Measurements from ENCODE around the gene APPL2.
A peak's percentile ranks its signal among the peaks of the same experiment; 100 is the strongest.

The APPL2 gene

DNA sequence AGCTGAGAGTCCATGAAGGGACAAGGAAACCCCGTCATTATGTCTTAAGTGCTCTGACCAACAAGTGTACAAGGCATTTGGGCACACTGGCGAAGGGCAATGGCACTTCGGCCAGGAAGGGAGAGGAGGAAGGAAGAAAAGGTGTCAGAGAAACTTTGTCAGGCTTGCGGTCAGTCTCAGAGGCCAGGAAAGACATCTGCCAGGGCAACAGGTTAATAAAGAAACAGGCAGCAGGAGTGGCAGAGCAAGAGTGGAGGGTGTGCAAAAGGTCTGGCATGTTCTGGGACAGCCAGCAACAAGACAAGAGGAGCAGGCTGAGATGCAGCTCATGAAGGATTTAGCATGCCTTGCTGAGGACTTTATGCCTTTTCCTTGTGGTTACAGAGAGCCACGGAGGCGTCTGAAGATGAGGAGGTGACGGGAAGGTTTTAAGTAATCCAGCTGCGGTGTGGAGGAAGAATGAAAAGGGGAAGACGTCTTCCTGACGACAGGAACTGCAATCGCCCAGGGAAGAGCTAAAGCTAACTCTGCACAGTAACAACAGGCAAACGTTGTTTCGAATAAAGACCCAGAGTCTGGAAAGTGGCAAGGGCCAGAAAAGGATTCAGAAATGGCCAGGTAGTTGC, 13.1 kb downstream of the APPL2 start:
- DNase-seq (ENCODE audit: low read depth), result no peak

DNA sequence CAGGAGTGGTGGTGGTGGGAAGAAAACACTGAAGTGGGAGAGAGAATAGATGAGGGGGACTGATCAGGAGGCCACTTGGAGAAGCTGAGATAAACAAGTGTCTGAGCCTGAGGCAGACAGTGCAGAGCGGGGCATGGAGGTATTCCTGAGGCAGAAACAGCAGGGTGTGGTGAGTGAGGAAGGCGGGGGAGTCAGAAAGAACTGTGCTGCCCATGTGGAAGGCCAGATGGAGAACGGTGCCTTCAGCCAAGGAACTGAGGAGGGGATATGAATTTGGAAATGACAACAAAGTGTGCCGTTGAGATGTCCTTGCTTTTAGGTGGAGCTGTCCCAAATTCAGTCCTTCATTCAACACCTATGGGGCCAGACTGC, 13.7 kb downstream of the APPL2 start:
- no peak for DNase-seq (ENCODE audit: low read depth)

DNA sequence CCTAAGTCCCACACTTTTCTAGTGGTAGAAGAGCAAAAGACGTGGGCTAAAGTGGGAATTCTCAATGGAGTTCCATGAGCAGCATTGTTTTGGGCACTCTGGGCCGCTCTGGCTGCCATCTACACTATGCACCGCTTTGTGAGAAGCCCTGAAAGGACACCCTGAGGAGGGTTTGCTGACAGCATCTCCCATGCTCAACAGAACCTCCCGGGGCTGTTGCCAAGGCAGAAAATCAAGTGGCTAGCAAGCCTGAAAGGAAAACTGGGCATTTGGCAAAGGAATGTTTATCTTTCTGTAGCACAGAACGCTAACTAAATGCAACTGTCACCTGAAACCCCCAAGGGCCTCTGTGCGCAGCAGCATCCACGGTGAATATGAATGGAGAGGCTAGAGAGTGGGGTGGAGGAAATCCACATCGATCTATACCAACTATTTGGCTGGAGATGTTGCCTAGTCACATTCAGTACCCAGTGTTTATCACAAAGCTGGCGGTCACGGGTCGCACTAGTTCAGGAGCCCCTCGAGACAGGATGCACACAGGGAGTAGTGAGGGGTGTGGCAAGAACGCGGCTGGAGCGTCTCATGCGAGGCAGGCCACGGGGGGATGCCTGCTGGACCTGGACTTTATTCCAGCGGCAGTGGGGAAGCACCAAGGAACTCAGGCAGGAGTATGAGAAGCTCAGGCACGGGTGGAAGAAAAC, 14.2 kb downstream of the APPL2 start:
- peak; percentile 50 for DNase-seq (ENCODE audit: low read depth)

DNA sequence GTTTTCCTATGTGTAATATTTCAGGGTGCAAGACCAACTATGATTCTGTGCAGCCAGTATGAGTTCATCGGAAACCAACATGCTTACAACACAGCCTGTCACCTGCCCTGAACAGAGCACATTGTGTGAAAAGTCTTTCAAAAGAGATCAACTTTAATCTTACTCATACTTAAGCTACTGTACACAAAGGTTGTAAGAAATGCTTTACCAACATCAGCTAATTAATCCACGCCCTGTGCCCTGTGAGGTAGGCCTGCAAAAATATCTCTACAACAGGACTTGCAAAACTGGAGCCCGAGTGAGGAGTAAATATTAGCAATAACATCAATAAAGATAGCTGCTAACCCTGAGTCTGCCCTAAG, 15.1 kb downstream of the APPL2 start:
- DNase-seq (ENCODE audit: low read depth), result no peak

DNA sequence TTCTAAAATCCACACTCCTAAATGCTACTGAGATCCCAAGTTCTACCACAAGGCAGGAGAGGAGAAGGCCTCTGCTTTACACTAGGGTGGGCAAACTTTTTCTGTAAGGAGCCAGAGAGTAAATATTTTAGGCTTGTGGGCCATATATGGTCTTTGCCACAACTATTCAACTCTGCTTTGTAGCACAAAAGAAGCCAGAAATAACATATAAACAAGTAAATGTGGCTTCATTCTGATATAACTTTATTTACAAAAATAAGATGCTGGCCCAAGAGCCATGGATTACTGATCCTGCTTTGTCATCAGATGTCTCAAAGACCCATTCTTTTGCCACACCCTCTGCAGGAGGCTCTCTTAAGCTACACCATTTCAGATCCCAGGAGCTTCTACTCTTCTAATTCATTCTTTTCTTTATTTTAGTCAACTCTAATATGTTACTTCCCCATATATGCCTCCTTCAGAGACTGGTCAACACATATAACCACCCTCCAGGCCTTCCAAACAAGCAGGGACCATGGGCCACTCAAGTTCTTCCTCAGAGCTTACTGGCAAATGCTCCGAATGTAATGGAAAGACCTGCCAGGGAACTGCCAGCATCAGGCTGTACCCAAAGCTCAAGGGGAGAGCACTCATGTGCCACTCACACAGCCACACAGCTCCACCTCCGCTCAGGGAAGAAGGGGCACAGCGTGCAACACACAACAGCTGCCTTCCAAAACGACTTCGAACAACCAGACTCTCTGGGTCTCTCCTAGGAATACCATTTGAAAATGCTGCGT, 15.6 kb downstream of the APPL2 start:
- DNase-seq (ENCODE audit: low read depth), result no peak

DNA sequence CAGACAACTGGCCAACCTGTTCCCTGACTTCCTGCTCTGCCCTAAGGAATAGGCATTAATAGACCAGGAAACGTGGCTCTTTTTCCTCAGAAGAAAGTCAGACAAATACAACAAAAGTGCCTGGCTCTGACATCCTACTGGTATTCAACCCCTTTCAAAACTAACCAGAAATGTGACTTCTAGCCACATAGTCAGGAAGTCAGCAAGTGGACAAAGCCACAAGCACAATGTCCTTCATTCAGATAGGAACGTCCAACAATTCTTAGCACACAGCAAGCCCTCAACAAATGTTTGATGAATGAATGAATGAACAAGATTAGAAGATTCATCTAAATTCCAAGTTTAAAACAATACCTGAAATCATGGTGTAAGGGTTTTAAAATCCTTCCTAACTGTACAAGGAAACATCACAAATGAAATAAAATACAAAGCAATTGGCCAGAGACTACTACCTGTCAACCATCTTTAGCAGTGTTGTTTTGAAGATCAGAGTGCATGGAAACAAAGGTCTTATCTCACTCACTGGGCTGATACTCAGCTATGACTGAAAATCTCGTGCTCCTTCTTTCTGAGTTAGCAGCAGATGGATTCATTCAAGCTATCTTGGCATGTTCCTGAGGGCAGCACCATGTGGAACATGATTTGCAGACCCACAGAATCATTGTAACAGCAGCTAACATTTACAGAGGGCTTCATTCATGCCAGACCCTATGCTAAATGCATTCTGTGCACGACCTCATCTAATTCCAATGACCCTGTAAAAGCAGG, 16.5 kb downstream of the APPL2 start:
- no peak for DNase-seq (ENCODE audit: low read depth)

DNA sequence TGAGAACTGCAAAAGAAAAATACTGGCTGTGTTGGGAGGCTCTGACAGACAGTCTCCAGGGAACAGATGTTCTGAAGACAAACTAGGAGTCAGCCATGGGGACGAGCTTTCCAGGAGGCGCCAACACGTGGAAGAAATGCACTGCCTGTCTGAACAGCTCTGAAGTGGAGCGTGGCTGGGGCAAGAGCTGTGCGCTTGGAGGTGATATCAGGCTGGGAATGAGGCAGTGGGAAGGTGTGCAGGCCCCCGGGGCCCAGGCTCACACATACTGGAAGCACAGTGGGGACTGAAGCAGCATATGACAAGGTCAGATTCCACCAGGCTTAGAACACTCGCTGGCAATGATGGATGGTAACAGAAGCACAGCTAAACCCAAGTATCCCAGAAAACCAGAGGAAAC, 17.5 kb downstream of the APPL2 start:
- DNase-seq (ENCODE audit: low read depth), result no peak

DNA sequence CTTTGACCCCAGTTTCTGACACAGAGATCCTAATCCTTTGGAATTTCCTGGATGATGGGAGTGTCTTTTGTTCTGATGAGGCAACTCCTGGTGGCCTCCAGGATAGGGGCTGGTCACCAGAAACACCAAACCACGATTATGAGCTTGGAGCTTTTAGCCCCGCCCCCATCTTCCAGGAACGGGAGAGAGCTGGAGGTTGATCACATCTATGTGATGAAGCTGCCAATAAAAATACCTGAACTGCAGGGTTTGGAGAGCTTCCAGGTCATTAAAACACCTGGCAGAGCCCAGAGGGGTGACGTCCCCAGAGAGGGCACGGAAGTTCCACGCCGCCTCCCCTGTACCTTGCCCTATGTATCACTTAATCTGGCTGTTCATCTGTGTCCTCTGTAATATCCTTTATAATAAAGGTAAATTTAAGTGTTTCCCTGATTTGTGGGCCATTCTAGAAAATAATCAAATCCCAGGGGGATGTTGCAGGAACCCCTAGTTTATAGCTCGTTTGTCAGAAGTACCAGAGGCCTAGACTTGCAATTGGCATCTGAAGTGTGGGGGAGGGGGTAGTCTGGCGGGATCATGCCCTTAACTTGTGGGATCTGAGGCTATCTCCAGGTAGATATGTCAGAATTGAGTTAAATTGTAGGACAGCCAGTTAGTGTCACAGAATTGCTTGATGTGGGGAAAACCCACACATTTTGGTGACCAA, 21.2 kb downstream of the APPL2 start:
- no peak for DNase-seq (ENCODE audit: low read depth)

DNA sequence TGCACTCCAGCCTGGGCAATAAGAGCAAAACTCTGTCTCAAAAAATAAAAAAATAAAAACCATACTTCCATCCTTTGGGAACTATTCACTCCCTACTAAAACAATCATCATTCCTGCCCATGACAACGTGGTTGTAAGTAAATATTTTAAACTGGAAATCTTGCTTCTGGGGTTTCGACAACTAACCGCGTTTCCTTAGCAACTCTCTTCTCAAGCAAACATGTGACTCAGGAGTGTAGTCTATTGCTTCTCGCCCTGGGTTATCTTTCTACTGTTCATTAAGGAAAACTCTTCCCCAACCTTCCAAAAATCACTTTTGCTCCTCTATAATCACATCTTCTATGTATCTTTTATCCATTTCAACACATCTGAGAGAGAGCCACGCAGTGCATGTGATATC, 21.8 kb downstream of the APPL2 start:
- peak; percentile 49 for DNase-seq (ENCODE audit: low read depth)

DNA sequence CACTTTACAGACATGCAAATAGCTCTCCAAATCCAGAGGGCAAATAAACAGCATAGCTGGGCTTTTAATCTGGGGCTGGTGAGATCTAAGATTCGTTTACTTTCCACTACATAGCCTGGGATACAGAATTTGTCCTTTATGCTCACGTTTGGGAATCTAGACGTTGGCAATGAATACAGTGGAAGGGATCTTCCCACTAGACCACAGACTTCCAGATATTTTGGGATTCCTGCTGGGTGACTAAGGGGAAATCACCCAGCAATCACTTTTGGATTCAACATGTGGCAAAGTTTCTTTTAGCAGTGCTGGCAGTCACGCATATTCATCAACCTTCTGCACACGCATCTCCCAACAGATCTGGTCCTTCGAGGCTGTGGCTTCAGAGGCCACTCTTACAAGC, 23.5 kb downstream of the APPL2 start:
- DNase-seq (ENCODE audit: low read depth), result peak; percentile 70

DNA sequence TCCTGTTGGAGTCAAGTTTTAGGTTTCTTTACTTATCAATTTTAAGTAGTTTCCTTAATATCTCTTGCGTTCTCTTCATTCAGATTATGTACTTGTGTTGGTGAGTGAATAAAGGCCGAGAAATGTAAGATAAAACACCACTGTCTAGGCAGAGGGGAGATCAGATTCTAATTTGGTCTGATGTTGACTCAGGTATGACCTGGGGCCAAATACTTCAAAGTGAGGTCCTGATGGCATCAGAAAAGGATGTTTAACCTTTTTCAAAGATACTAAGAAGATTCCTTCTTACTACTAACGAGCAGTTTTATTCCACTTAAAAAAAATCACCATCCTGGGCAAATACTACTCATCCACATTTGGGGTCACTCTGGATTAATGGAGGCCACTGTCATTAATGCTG, 26.9 kb downstream of the APPL2 start:
- no peak for DNase-seq (ENCODE audit: low read depth)

DNA sequence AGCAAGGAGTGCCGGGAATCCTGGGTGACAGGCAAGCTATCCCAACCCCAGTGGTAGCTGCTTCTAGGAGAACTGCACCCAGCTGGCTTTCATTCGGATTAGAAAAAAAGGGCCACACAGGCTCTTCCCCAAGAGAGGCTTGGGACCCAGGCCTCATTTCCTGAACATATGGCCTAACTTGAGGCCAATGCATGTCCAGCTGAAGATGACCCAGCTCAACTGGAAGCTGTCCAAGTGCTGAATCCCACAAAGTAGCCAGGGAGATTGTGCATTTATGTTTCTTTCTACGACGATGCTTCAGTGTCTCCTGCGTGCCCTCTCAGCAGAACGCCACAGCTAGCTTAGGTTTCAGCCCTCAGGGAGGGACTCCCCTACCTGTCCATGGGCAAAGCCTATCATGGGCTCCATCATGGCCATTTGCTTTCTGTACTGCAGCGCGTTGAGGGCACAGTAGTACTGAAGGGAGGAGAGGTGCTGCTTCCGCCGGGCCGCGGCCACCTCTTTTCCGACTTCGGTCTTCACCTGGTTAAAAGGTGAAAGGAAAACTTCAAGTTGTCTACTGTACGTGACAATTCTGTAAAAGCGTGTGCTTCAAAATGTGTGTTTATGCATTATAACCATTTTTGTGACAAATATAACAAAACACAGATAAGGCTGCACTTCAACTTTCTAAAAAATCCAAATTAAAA, 29.1 kb downstream of the APPL2 start:
- DNase-seq (ENCODE audit: low read depth), result no peak

DNA sequence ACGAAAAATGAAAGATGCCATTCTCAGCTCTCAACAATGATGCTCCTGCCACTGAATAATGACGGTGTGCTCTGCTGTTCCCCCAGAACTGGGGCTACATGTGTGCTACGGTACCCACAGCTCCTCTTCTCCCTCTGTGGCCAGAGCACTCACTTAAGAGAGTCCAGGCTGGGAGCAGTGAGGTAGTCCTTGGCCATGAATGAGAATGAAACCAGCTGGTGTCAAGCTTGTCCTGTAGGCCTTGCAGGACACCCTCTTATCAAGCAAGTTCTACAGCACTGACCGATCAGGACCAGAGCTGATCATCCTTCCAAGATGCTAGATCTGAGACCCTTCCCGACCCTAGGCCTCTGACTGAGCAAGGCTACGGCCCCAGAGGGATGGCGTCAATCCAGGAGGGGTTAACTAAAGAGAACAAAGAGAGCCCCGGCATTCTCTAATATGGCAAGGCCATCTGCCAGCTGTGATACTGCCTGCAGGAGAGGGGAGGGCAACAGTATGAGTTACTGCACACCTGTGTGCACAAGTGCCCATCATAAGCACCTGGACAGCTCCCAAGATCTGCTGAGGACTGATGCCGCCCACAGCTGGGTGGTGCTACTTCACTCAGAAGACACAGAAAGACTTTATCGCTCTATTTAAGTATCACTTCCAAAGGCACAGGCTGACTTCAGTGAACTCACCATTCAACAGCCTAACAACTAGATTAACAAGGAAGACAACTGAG, 30.5 kb downstream of the APPL2 start:
- DNase-seq (ENCODE audit: low read depth), result no peak

DNA sequence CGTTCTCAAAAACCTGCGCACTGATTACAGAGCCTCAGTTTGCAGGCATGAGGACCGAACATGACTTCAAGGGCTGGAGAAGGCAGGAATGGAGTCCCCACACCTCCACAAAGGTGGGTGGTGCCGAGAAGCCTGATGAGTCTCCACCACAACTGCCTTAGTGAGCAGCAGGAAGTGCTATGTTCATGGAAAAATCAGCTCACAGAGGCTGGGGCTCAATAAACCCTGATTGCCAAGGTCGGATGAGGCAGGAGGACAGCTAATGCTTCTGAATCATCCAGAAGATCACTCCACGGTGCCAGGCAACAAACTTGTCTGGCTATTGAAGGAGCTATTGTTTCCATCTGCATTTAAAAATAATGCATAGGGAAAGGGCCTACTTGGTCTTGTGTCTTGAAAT, 31.1 kb downstream of the APPL2 start:
- peak; percentile 80 for DNase-seq (ENCODE audit: low read depth)

DNA sequence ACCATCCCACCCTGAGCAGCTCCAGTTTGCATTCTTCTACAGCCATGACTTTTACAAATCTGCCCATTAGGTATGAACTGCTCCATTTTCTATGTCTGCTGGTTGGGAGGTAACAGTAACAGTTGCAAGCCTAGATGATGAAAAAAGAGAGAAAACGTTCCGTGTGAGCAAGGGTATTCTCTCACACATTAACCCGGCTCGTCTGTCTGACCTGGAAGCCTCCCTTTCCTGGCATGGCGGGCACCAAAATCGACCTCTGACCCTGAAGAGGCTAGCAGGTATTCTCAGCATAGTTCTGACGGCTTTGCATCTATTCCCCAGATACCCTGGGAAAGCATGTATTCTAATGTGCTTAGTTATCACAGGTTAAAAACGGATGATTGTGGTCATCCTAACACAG, 31.8 kb downstream of the APPL2 start:
- DNase-seq (ENCODE audit: low read depth), result no peak

DNA sequence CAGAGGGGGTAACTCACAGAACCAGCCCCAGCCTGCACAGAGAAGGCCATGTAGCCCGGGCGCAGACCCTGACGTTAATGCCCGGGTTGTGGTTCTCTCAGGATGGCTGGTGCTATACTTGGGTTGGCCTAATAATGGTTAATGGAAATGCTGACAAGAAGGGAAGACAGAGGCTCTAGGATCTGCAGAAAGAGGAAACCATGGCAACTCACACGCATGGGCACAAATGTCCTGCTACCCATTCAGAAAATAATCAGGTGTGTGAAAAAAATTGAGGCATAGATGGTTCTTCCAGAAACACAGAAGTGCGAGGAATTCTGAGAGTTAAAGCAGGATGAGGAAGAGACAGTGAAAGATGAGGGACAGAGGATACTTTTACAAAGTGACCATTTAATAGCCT, 33.8 kb downstream of the APPL2 start:
- DNase-seq (ENCODE audit: low read depth), result no peak

DNA sequence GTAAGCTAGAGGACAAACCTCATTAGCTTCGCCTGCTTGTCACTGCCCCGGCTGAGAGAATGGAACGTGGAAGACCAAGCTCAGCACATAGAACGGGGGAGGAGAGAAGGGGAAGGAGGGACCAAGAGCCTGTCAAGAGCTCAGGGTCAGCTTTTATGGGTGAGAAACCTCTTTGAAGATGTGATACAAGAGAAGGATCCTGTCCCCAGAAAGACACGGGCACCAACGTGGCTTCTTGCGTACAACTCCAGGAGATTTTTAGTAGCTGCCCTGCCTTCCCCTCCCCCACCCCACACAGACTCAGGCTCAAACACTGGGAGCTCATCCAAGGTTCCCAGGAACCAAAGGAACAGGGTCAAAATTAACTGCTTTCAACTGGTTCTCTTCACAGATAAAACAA, 34.7 kb downstream of the APPL2 start:
- DNase-seq (ENCODE audit: low read depth), result no peak

DNA sequence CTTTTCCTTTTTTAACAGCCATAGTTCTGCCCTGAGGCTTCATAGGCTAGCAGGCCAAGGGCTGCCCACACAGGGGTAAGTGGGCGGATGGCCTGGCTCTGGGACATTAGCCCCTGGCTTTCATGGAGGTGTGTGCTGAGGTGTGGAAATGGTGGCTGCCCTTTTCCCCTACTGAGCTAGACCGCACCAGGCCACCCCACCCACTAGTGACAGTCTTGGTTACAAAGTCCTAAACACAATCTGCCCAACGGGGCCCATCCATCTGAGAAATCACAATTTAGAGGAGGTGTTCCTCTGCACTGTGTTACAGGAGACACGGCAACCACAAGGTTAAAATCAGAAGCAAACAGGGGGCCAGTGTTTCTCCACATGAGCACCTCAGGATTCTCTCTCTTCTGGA, 35.6 kb downstream of the APPL2 start:
- no peak for DNase-seq (ENCODE audit: low read depth)

DNA sequence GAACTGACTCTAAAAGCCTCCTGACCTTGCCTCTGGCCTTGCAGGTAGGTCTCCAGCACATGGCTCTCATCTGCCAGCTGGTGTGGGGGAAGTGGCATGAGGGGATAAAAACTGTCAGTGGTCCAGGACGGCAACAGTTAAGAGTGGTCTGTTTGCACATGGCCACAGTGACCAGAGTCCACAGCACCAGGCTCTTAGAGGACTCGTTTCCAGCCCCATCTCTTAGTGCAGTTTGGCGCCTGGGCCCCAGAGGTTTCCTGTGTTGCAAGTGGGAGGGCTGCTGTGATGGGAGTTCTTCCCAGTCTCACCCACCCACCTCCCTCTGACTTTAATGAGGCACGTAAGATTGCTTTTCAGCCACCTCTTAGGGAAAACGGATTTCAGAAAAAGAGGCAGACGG, 37.0 kb downstream of the APPL2 start:
- DNase-seq (ENCODE audit: low read depth), result no peak

DNA sequence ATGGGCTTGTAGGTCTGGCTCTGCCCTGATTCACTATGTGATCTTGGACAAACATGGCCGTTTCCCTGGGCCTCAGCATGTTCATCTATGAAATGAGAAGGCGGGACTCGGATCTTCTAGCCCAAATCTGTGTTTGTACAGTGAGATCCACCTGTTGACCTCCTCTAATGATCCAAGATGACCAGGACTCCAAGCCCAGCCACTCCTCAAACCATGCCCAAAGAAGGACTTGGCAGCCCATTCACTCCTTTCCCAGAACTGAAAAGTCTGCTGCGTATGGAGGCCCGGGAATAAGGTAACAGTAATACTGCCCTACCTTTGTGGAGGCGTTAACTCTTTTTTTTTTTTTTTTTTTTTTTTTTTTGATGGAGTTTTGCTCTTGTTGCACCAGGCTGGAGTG, 39.9 kb downstream of the APPL2 start:
- DNase-seq (ENCODE audit: low read depth), result no peak

DNA sequence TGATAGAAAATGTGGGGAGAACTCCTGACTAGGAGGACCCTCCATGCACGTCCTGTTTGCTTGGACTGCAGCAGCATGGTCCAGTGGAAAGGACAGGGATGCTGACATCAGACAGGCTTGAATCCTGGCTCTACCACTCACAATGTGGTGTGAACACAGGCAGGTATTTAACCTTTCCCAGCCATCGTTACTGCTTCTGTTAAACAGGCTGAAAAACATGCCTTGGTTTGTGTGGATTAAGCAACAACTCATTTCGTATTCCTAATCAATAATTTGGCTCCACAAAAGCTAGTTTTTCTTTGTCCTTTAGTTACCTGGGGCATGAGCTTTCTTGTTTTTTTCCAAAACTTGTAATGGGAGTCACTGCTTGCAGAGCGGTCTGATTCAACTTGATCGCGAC, 41.0 kb downstream of the APPL2 start:
- no peak for DNase-seq (ENCODE audit: low read depth)
